GM23338 (cell line): ENCODE measurements around the gene DAAM2. TPM values are rescaled to one million over a fixed set of nuclear protein-coding genes. Genes with fewer than 3 reads are reported as not detected.
A peak's percentile ranks its signal among the peaks of the same experiment; 100 is the strongest.

Source experiments
- ATAC-seq: fragments of 200-7000 bp; cut with Tn5 transposase; 3 replicates; pipeline ENCODE4 v1.9.1; 2020
- DNase-seq: peaks from one replicate; pipeline ENCODE4 v3.0.0-alpha.2; 2015; ENCODE audit warnings: low spot score
- H2AFZ ChIP-seq: fragments of 200-600 bp; sonication (generic); 2 replicates; pipeline ENCODE4 v1.8.0; 2016; ENCODE audit warnings: antibody characterized with exemption, mild to moderate bottlenecking, moderate library complexity
- H3F3A ChIP-seq: fragments of 200-600 bp; sonication (generic); replicated peaks from 2 replicates; pipeline ENCODE4 v1.8.0; 2017; ENCODE audit warnings: antibody characterized with exemption, mixed run types, low read depth
- H3K27ac ChIP-seq: fragments of 200-600 bp; sonication (generic); 2 replicates; pipeline ENCODE4 v1.6.1; 2016; ENCODE audit warnings: low read depth
- H3K27me3 ChIP-seq: fragments of 200-600 bp; sonication (generic); 2 replicates; pipeline ENCODE4 v1.8.0; 2016; ENCODE audit warnings: mild to moderate bottlenecking, mixed run types, moderate library complexity; ENCODE audit not compliant: insufficient read depth
- H3K36me3 ChIP-seq: fragments of 200-600 bp; sonication (generic); 2 replicates; pipeline ENCODE4 v1.8.0; 2016; ENCODE audit warnings: mild to moderate bottlenecking; ENCODE audit not compliant: insufficient read depth
- H3K4me1 ChIP-seq: fragments of 200-600 bp; sonication (generic); 2 replicates; pipeline ENCODE4 v1.8.0; 2016; ENCODE audit warnings: mild to moderate bottlenecking, moderate library complexity; ENCODE audit not compliant: insufficient read depth
- H3K4me2 ChIP-seq: fragments of 200-600 bp; sonication (generic); 2 replicates; pipeline ENCODE4 v1.7.1; 2017; ENCODE audit warnings: mixed run types
- H3K4me3 ChIP-seq: fragments of 200-600 bp; sonication (generic); 2 replicates; pipeline ENCODE4 v1.6.1; 2016; ENCODE audit warnings: mixed run types
- H3K79me2 ChIP-seq: fragments of 200-600 bp; sonication (generic); replicated peaks from 2 replicates; pipeline ENCODE4 v1.8.0; 2017; ENCODE audit warnings: mild to moderate bottlenecking; ENCODE audit not compliant: insufficient read depth
- H3K9me2 ChIP-seq: fragments of 200-600 bp; sonication (generic); 2 replicates; pipeline ENCODE4 v1.8.0; 2017; ENCODE audit not compliant: insufficient read depth
- H4K20me1 ChIP-seq: fragments of 200-600 bp; sonication (generic); replicated peaks from 2 replicates; pipeline ENCODE4 v1.8.0; 2017; ENCODE audit warnings: mild to moderate bottlenecking; ENCODE audit not compliant: insufficient read depth
- H3K27ac Mint-ChIP-seq: 2 replicates; pipeline ENCODE4 v1.8.0; 2020; ENCODE audit warnings: inconsistent platforms, mild to moderate bottlenecking, moderate library complexity, mixed read lengths
- H3K27me3 Mint-ChIP-seq: 3 replicates; pipeline ENCODE4 v1.8.0; 2022; ENCODE audit warnings: low read depth, mild to moderate bottlenecking, moderate library complexity, mixed read lengths, inconsistent platforms; ENCODE audit not compliant: insufficient read depth, poor library complexity
- H3K36me3 Mint-ChIP-seq: 3 replicates; pipeline ENCODE4 v1.8.0; 2021; ENCODE audit warnings: low read depth, mild to moderate bottlenecking, inconsistent platforms, moderate library complexity, mixed read lengths
- H3K4me1 Mint-ChIP-seq: 3 replicates; pipeline ENCODE4 v1.8.0; 2020; ENCODE audit warnings: mild to moderate bottlenecking, inconsistent platforms, mixed read lengths
- H3K4me3 Mint-ChIP-seq: 3 replicates; pipeline ENCODE4 v1.8.0; 2021; ENCODE audit warnings: moderate library complexity, mild to moderate bottlenecking, inconsistent platforms, mixed read lengths
- H3K9me3 Mint-ChIP-seq: 3 replicates; pipeline ENCODE4 v1.8.0; 2020; ENCODE audit warnings: moderate library complexity, mild to moderate bottlenecking, inconsistent platforms, mixed read lengths
- EZH2 ChIP-seq: fragments of 200-600 bp; sonication (generic); IDR thresholded peaks from one replicate; pipeline ENCODE4 v1.8.0; 2017; ENCODE audit warnings: antibody characterized with exemption, mild to moderate bottlenecking, low read depth; ENCODE audit not compliant: unreplicated experiment
- EZH2phosphoT487 ChIP-seq: fragments of 200-600 bp; sonication (generic); IDR thresholded peaks from one replicate; pipeline ENCODE4 v1.8.1; 2018; ENCODE audit warnings: antibody characterized with exemption; ENCODE audit not compliant: unreplicated experiment
- polyA plus RNA-seq: library from polyadenylated mRNA; unstranded; fragments of >200 nt; fragmentation: Nextera tagmentation; extraction: Ambion mirVana; gene quantifications from 2 replicates; pipeline ENCODE4 v1.2.1, GENCODE V29; 2016
- total RNA-seq: library from RNA; depleted of rRNA; stranded (reverse); fragments of >200 nt; shearing (Covaris generic); gene quantifications from 2 replicates; pipeline ENCODE4 v1.2.3, GENCODE V29; 2014
- TF ChIP-seq, protein P1 (sequence below): fragments of 250-450 bp; sonication (Bioruptor Pico); IDR thresholded peaks from 2 replicates; pipeline ENCODE4 v1.5.0; 2020; ENCODE audit warnings: mild to moderate bottlenecking, moderate library complexity

Gene DAAM2
- total and polyA plus RNA-seq, 2 experiments from 2014 or later = 1.4 to 4.9 TPM

- TF ChIP-seq, protein P1, sequence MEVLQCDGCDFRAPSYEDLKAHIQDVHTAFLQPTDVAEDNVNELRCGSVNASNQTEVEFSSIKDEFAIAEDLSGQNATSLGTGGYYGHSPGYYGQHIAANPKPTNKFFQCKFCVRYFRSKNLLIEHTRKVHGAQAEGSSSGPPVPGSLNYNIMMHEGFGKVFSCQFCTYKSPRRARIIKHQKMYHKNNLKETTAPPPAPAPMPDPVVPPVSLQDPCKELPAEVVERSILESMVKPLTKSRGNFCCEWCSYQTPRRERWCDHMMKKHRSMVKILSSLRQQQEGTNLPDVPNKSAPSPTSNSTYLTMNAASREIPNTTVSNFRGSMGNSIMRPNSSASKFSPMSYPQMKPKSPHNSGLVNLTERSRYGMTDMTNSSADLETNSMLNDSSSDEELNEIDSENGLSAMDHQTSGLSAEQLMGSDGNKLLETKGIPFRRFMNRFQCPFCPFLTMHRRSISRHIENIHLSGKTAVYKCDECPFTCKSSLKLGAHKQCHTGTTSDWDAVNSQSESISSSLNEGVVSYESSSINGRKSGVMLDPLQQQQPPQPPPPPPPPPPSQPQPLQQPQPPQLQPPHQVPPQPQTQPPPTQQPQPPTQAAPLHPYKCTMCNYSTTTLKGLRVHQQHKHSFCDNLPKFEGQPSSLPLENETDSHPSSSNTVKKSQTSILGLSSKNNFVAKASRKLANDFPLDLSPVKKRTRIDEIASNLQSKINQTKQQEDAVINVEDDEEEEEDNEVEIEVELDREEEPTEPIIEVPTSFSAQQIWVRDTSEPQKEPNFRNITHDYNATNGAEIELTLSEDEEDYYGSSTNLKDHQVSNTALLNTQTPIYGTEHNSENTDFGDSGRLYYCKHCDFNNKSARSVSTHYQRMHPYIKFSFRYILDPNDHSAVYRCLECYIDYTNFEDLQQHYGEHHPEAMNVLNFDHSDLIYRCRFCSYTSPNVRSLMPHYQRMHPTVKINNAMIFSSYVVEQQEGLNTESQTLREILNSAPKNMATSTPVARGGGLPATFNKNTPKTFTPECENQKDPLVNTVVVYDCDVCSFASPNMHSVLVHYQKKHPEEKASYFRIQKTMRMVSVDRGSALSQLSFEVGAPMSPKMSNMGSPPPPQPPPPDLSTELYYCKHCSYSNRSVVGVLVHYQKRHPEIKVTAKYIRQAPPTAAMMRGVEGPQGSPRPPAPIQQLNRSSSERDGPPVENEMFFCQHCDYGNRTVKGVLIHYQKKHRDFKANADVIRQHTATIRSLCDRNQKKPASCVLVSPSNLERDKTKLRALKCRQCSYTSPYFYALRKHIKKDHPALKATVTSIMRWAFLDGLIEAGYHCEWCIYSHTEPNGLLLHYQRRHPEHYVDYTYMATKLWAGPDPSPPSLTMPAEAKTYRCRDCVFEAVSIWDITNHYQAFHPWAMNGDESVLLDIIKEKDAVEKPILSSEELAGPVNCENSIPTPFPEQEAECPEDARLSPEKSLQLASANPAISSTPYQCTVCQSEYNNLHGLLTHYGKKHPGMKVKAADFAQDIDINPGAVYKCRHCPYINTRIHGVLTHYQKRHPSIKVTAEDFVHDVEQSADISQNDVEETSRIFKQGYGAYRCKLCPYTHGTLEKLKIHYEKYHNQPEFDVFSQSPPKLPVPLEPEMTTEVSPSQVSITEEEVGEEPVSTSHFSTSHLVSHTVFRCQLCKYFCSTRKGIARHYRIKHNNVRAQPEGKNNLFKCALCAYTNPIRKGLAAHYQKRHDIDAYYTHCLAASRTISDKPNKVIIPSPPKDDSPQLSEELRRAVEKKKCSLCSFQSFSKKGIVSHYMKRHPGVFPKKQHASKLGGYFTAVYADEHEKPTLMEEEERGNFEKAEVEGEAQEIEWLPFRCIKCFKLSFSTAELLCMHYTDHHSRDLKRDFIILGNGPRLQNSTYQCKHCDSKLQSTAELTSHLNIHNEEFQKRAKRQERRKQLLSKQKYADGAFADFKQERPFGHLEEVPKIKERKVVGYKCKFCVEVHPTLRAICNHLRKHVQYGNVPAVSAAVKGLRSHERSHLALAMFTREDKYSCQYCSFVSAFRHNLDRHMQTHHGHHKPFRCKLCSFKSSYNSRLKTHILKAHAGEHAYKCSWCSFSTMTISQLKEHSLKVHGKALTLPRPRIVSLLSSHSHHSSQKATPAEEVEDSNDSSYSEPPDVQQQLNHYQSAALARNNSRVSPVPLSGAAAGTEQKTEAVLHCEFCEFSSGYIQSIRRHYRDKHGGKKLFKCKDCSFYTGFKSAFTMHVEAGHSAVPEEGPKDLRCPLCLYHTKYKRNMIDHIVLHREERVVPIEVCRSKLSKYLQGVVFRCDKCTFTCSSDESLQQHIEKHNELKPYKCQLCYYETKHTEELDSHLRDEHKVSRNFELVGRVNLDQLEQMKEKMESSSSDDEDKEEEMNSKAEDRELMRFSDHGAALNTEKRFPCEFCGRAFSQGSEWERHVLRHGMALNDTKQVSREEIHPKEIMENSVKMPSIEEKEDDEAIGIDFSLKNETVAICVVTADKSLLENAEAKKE (CRISPR knock-in tag) = no peak
Observed at GRCh38 chr6:39931607-39932006, 139.4 kb downstream of the DAAM2 start (continued).

DNA sequence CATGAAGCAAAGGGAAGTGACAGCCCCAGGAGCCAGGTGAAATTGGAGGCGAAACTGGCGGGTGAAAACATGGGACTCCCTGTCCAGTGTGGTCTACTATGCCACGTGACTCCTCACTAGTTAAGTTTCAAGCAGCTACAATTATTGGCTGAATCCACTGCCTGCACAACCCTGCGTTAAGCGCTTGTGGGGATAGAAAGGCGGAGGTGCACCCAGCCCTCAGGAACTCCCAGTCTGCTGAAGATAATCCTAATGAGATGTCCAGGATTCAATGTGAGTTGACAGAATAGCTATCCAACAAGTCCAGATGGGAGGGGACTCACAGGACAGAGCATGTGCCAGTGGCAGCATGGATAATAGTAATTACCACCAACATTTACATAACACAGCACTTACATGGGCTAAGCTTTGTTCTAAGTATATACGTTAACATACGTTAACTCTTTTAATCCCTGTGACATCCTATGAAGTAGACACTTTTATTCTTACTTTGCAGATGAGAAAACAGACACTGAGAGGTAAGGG lies 140.3 kb downstream of the DAAM2 start:
- H2AFZ ChIP-seq = no peak overlapping the region
- TF ChIP-seq EZH2phosphoT487 = no peak
- no peak for TF ChIP-seq EZH2
- H3K36me3 Mint-ChIP-seq = peaks cover 22% of the 10 kb centered on the region
- H3K27ac Mint-ChIP-seq = no peak overlapping the region
- H3K79me2 ChIP-seq = 0 out of 2 replicates have a peak, but pooled peaks cover 5% of the 10 kb centered on the region
- 0 out of 2 replicates have a peak overlapping the region, but pooled peaks have one; percentile 94 for H3K4me3 ChIP-seq
- H3K36me3 ChIP-seq = no peaks in the 10 kb centered on the region
- H3K4me2 ChIP-seq = peak overlapping the region; percentile 92
- H3K27me3 Mint-ChIP-seq = peaks cover 8% of the 10 kb centered on the region
- DNase-seq (no peak), ATAC-seq (no peak)
- peaks cover 5% of the 10 kb centered on the region for H3K9me3 Mint-ChIP-seq
- H3K4me3 Mint-ChIP-seq = no peak overlapping the region
- H3F3A ChIP-seq = no peaks in the 10 kb centered on the region
- peaks cover 31% of the 10 kb centered on the region for H3K4me1 Mint-ChIP-seq
- no peaks in the 10 kb centered on the region for H4K20me1 ChIP-seq
- H3K27ac ChIP-seq = no peak overlapping the region
- H3K4me1 ChIP-seq = peaks cover 23% of the 10 kb centered on the region
- H3K27me3 ChIP-seq = no peaks in the 10 kb centered on the region
- H3K9me2 ChIP-seq = peaks cover 7% of the 10 kb centered on the region; the same call in 1 of the 2 replicates
